Osteocyte (in vitro differentiated cells): Measurements from ENCODE around the gene SPPL3. TPM values are rescaled to one million over a fixed set of nuclear protein-coding genes. Genes with fewer than 3 reads are reported as not detected.

ENCODE experiments used
- DNase-seq: peaks from one replicate; pipeline ENCODE4 v3.0.0; 2021; ENCODE audit warnings: mixed read lengths; ENCODE audit not compliant: unreplicated experiment; ENCODE audit errors: extremely low spot score
- H3K27ac Mint-ChIP-seq: one replicate; pipeline ENCODE4 v1.8.0; 2021; ENCODE audit warnings: mild to moderate bottlenecking, mixed read lengths; ENCODE audit not compliant: unreplicated experiment
- H3K27me3 Mint-ChIP-seq: one replicate; pipeline ENCODE4 v1.8.0; 2021; ENCODE audit warnings: mixed read lengths; ENCODE audit not compliant: unreplicated experiment
- H3K36me3 Mint-ChIP-seq: one replicate; pipeline ENCODE4 v1.8.0; 2021; ENCODE audit warnings: mixed read lengths; ENCODE audit not compliant: unreplicated experiment
- H3K4me1 Mint-ChIP-seq: one replicate; pipeline ENCODE4 v1.8.0; 2021; ENCODE audit warnings: mixed read lengths; ENCODE audit not compliant: unreplicated experiment
- H3K4me3 Mint-ChIP-seq: one replicate; pipeline ENCODE4 v1.8.0; 2021; ENCODE audit warnings: mild to moderate bottlenecking, moderate library complexity, mixed read lengths; ENCODE audit not compliant: unreplicated experiment
- H3K9me3 Mint-ChIP-seq: one replicate; pipeline ENCODE4 v1.8.0; 2021; ENCODE audit warnings: mixed read lengths; ENCODE audit not compliant: unreplicated experiment
- total RNA-seq: library from RNA; stranded (reverse); gene quantifications from 2 replicates; pipeline ENCODE4 v1.2.1, GENCODE V29; 2021
- TF ChIP-seq, protein P1 (sequence below): fragments of 200-600 bp; sonication (generic); IDR thresholded peaks from 2 replicates; pipeline ENCODE4 v1.5.0; 2021; ENCODE audit warnings: antibody characterized with exemption, mild to moderate bottlenecking, moderate library complexity

The SPPL3 gene
- total RNA-seq, 1 donor from 2014 or later = 61.7 TPM

DNA sequence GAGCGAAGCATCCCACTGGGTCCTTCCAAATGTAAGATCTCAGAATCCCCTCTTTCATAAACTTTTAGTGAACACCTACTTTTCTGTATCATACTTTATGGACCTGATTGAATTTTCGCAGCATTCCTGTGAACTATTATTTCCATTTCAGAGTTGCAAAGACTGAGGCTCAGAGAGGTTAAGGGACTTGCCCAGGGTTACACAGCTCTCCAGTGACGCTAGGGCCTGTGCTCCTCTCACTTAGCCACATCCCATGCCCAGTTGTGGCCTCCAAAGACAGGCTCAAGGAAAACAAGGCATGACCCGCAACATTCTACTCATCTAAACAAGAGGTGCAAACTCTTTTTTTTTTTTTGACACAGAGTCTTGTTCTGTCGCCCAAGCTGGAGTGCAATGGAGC lies 25.9 kb upstream of the SPPL3 start:
- TF ChIP-seq, protein P1, sequence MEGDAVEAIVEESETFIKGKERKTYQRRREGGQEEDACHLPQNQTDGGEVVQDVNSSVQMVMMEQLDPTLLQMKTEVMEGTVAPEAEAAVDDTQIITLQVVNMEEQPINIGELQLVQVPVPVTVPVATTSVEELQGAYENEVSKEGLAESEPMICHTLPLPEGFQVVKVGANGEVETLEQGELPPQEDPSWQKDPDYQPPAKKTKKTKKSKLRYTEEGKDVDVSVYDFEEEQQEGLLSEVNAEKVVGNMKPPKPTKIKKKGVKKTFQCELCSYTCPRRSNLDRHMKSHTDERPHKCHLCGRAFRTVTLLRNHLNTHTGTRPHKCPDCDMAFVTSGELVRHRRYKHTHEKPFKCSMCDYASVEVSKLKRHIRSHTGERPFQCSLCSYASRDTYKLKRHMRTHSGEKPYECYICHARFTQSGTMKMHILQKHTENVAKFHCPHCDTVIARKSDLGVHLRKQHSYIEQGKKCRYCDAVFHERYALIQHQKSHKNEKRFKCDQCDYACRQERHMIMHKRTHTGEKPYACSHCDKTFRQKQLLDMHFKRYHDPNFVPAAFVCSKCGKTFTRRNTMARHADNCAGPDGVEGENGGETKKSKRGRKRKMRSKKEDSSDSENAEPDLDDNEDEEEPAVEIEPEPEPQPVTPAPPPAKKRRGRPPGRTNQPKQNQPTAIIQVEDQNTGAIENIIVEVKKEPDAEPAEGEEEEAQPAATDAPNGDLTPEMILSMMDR = no peak
- H3K4me3 Mint-ChIP-seq = no peak overlapping the region
- H3K27me3 Mint-ChIP-seq = peaks cover 14% of the 10 kb centered on the region
- no peaks in the 10 kb centered on the region for H3K36me3 Mint-ChIP-seq
- no peak overlapping the region for H3K27ac Mint-ChIP-seq
- no peaks in the 10 kb centered on the region for H3K4me1 Mint-ChIP-seq
- no peaks in the 10 kb centered on the region for H3K9me3 Mint-ChIP-seq
- no peak for DNase-seq

DNA sequence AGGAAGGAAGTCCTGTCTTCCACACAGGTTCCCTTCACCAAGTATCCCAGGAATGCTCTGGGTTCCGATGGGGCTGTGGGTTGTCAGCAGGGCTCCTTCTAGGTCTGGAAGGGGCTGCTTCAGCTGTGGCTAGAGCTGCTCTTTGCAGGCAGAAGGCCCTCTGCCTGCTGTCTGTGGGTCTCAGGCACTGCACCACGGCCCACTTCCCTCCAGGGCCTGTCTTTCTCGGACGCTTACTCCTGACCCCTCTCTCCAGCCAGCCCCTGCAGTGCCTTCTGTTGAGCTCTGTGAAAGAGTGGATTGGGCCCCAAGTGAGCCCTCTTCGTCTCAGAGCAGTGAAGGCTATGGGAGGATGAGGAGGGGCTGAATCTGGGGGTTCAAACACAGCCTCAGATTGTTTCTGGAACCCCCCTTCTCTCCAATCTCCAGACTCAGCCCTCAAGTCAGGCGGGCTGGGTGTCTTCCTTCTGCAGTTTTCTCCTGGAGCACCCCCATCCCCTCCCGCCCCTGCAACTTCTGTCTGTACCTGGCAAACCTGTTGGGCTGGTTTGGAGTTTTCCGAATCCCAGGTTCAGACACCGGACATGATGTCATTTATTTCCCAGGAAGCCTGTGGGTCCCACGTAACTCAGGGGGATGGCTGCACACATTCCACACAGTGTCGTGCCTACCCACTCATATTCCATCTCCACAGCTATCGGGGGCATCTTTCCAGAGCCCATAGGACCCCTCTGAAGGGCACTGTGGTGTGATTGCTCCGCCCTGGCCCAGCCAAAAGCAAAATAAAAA lies 24.9 kb upstream of the SPPL3 start:
- Mint-ChIP-seq H3K36me3 (no peaks in the 10 kb centered on the region), H3K27ac (no peak overlapping the region), H3K4me3 (no peak overlapping the region), H3K27me3 (peaks cover 6% of the 10 kb centered on the region), H3K9me3 (no peaks in the 10 kb centered on the region), H3K4me1 (no peaks in the 10 kb centered on the region)
- no peak for DNase-seq
- TF ChIP-seq, protein P1 = no peak

DNA sequence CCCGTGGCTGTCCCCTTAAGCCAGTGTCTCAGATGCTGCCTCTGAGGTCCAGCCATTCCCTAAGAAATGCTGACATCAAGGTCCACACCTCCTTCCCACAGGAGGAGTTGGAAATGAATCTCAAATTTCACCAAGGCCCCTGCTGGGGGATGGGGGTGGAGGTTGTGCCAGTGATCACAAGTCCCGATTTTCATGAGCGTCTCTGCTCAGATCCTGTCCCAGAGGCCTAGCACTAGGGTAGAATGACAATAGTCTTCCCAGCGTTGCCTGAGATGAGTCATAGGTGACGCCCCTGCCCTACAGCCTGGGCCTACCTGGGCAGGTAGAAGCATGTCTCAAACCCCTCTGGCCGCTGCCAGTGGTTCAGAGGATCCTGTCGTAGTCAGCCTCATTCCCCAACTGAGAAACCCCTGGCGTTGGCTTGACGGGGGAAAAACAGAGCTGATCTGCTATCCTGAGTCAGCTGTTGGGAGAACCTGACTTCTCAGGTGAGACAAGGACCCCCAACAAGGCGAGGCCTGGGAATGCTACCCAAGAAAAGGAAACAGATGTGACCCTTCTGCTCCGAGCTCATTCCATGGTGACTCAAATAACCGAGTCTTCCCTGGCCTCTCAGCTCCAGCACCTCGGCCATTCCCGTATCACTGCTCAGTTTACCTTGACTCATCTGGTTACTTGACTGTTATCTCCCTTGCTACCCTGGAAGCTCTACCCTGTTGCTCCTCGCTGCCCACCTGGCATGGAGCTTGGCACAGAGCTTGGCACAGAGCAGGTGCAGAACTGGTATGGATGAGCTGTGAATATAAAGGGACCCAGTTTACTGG lies 21.8 kb upstream of the SPPL3 start:
- H3K27me3 Mint-ChIP-seq = no peaks in the 10 kb centered on the region
- H3K4me1 Mint-ChIP-seq = no peaks in the 10 kb centered on the region
- H3K36me3 Mint-ChIP-seq = no peaks in the 10 kb centered on the region
- TF ChIP-seq, protein P1 = no peak
- H3K4me3 Mint-ChIP-seq = no peak overlapping the region
- DNase-seq = no peak
- no peaks in the 10 kb centered on the region for H3K9me3 Mint-ChIP-seq
- no peak overlapping the region for H3K27ac Mint-ChIP-seq

DNA sequence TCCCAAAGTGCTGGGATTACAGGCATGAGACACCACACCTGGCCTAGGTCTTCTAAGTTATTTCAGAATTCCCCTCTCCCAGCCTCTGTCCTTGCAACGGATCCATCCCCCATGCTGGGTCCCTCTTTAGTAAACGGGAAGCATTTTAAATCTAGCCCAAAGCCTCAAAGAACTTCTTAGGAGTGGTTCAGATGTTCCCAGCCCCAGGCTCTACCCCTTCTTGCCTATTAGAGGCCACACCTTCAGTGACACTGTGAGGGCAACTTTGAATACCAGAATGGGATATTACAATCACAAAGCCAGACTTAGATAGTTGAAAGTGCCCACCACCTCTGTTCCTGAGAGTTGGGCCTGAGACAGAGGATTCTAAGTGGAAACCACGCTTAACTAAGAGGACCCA lies 18.1 kb upstream of the SPPL3 start:
- H3K9me3 Mint-ChIP-seq = peaks cover 4% of the 10 kb centered on the region

More for the DNA sequence above, 18.1 kb upstream of the SPPL3 start:
- no peak for DNase-seq
- no peaks in the 10 kb centered on the region for H3K36me3 Mint-ChIP-seq
- TF ChIP-seq, protein P1 = no peak
- H3K27ac Mint-ChIP-seq = no peak overlapping the region
- H3K4me3 Mint-ChIP-seq = no peak overlapping the region
- H3K4me1 Mint-ChIP-seq = no peaks in the 10 kb centered on the region
- H3K27me3 Mint-ChIP-seq = no peaks in the 10 kb centered on the region
